Thyroid gland (tissue), 4 donors: ENCODE measurements around the gene ANKRD11. TPM values are rescaled to one million over a fixed set of nuclear protein-coding genes. Genes with fewer than 3 reads are reported as not detected.

Experiments used
- DNase-seq, 2 donors: peaks; one replicate each; pipeline ENCODE4 v3.0.0-alpha.2; 2019
- H3K27ac ChIP-seq, 3 donors: fragments of 200-600 bp; sonication (generic); 1 replicate in 2 of 3; 2 replicates in 1 of 3; pipeline ENCODE4 v1.5.1; 2016 to 2019; ENCODE audit warnings: mild to moderate bottlenecking in 1 of 3, moderate library complexity in 1 of 3
- H3K27me3 ChIP-seq: fragments of 200-600 bp; sonication (generic); one replicate; pipeline ENCODE4 v1.5.1; 2019
- H3K36me3 ChIP-seq, 2 donors: fragments of 200-600 bp; sonication (generic); one replicate each; pipeline ENCODE4 v1.5.1; 2016 to 2019
- H3K4me1 ChIP-seq, 2 donors: fragments of 200-600 bp; sonication (generic); one replicate each; pipeline ENCODE4 v1.5.1; 2017 to 2019
- H3K4me3 ChIP-seq, 3 donors: fragments of 200-600 bp; sonication (generic); replicated peaks in 1 of 3; 1 replicate in 2 of 3; 2 replicates in 1 of 3; pipeline ENCODE4 v1.5.1; 2016; ENCODE audit warnings: mild to moderate bottlenecking in 1 of 3
- H3K9me3 ChIP-seq: fragments of 200-600 bp; sonication (generic); one replicate; pipeline ENCODE4 v1.5.1; 2017
- POLR2A ChIP-seq, 2 donors: fragments of 450-650 bp; IDR thresholded peaks; one replicate each; pipeline ENCODE4 v1.6.1; 2017; ENCODE audit warnings: antibody characterized with exemption in 2 of 2, mild to moderate bottlenecking in 2 of 2, moderate library complexity in 1 of 2
- WGBS, 2 donors: methylation state at CpG; one replicate each; pipeline ENCODE4 v1.1.5; 2017; 5-methylcytosine and 5-hydroxymethylcytosine counted together
- intact Hi-C: fragments of 100-400 bp; cut with DNase I; formaldehyde crosslinking; loops from one replicate; pipeline ENCODE4 v1.15.1; 2023
- total RNA-seq, 4 donors: library from RNA; depleted of rRNA; stranded (reverse); fragments of >200 nt; gene quantifications; one replicate each; pipeline ENCODE4 v1.2.3, GENCODE V29; 2016
- TF ChIP-seq, protein P1 (sequence below), 6 experiments: fragments of 200-600 bp in 3 of 6; fragments of 450-650 bp in 3 of 6; sonication (generic) in 3 of 6; IDR thresholded peaks; one replicate each; pipeline ENCODE4 v1.5.1; 2016 to 2019; ENCODE audit warnings: antibody characterized with exemption in 6 of 6, mild to moderate bottlenecking in 2 of 6, inconsistent platforms in 1 of 6, moderate library complexity in 1 of 6

Gene ANKRD11
- total RNA-seq, 4 donors from 2014 or later, result 62.1 to 90.4 (median 75.0) TPM

DNA sequence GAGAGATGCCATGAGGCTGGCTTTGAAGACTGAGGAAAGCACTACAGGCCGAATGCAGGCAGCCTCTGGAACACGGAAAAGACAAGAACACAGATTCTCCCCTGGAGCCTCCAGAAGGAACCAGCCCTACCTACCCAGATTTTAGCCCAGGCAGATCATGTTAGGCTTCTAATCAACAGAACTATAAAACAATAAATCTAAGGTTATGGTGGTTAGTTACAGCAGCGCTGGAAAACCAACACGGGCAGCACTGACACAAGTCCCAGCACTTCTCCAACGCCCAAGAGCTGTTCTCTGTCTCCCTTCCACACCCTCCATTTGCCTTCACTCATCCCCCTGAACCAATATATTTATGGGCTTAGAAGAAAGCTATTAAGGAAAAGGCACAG is 7.5 kb downstream of the ANKRD11 start:
- WGBS, 2 donors, result 83 to 85% methylated on average over 5 of the region's 5 CpGs
- Histone ChIP-seq H3K4me1 (peaks cover 25 to 32% of the 10 kb centered on the region in 2 donors), H3K27me3 (no peaks in the 10 kb centered on the region), H3K9me3 (no peaks in the 10 kb centered on the region), H3K36me3 (no peaks in the 10 kb centered on the region), H3K4me3 (no peak overlapping the region), H3K27ac (no peak overlapping the region)
- intact Hi-C loops, result no loop called here
- TF ChIP-seq POLR2A (IDR thresholded peaks at IDR 0.05), result no peak
- TF ChIP-seq, protein P1, sequence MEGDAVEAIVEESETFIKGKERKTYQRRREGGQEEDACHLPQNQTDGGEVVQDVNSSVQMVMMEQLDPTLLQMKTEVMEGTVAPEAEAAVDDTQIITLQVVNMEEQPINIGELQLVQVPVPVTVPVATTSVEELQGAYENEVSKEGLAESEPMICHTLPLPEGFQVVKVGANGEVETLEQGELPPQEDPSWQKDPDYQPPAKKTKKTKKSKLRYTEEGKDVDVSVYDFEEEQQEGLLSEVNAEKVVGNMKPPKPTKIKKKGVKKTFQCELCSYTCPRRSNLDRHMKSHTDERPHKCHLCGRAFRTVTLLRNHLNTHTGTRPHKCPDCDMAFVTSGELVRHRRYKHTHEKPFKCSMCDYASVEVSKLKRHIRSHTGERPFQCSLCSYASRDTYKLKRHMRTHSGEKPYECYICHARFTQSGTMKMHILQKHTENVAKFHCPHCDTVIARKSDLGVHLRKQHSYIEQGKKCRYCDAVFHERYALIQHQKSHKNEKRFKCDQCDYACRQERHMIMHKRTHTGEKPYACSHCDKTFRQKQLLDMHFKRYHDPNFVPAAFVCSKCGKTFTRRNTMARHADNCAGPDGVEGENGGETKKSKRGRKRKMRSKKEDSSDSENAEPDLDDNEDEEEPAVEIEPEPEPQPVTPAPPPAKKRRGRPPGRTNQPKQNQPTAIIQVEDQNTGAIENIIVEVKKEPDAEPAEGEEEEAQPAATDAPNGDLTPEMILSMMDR (IDR thresholded peaks at IDR 0.05), result no peak
- no peak for DNase-seq

GRCh38 chr16:89482150-89482816 is 8.1 kb downstream of the ANKRD11 start:
- H3K27me3 ChIP-seq, result no peaks in the 10 kb centered on the region
- intact Hi-C loops, result no loop called here

DNA sequence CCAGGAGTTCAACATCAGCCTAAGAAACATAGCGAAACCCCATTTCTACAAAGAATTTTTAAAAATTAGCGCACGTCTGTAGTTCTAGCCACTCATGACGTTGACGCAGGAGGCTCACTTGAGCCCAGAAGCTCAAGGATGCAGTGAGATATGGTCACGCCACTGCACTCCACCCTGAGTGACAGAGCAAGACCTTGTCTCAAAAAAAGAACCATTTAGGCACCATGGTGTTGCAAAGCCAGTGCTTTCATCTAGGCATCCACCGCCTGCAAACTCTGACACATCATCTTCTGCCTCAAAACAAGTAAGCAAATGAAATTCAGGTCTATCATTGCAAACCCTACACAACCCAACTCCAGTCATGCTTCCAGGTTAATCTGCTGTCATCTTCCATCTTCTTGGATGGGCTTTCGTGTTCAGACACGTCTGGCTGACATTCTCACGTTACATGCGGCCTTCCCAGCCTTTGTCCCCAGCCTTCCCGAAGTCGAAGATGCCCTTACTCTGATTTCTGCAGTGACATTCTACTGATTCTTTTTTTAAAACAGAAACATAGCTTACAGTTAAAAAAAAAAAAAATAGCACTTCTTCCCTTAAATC is 8.9 kb downstream of the ANKRD11 start:
- H3K4me1 ChIP-seq, result peaks cover 21 to 33% of the 10 kb centered on the region in 2 donors

More at GRCh38 chr16:89482150-89482816, 8.1 kb downstream of the ANKRD11 start:
- Histone ChIP-seq H3K27ac (no peak overlapping the region), H3K4me3 (no peak overlapping the region), H3K9me3 (no peaks in the 10 kb centered on the region), H3K4me1 (peaks cover 21 to 31% of the 10 kb centered on the region in 2 donors), H3K36me3 (no peaks in the 10 kb centered on the region)
- DNase-seq, result no peak
- TF ChIP-seq, protein P1 (IDR thresholded peaks at IDR 0.05), result no peak
- no peak for TF ChIP-seq POLR2A (IDR thresholded peaks at IDR 0.05)
- 70 to 71% methylated on average over 14 of the region's 14 CpGs for WGBS, 2 donors

DNA sequence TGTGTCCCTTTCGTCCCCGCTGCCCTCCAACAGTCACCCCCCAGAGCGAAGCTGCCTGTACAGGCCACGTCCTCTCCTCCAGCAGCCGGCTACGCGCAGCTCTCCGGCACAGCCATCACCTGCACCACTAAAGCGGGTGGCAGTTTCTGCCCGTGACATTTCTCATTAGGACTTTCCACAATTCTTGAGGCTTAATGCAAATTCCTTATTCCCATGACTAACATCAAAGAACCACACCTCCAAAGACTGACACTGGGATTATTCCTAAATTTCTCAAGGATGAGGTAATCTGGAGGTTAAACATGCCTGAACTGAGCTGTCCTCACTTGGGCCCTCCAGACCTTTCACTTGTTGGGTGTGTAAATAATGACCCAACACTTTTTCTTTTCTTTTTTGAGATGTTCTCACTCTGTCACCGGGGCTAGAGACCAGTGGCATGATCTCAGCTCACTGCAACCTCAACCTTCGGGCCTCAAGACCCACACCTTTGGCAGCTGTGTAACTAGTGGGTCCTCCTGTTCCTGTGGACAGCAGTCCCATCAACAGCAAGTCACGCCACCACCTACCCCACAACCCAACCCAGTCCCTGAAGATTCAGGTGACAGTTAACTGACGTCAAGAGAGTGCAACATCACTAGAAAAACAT is 11.7 kb downstream of the ANKRD11 start:
- Histone ChIP-seq H3K27ac (no peak overlapping the region), H3K9me3 (no peaks in the 10 kb centered on the region), H3K27me3 (no peaks in the 10 kb centered on the region), H3K36me3 (no peaks in the 10 kb centered on the region), H3K4me3 (no peak overlapping the region), H3K4me1 (peaks cover 18 to 41% of the 10 kb centered on the region in 2 donors)
- no peak for DNase-seq
- intact Hi-C loops, result no loop called here
- 86 to 88% methylated on average over 14 of the region's 14 CpGs for WGBS, 2 donors
- TF ChIP-seq, protein P1 (IDR thresholded peaks at IDR 0.05), result no peak
- no peak for TF ChIP-seq POLR2A (IDR thresholded peaks at IDR 0.05)

More for the DNA sequence above, 8.9 kb downstream of the ANKRD11 start:
- 87 to 93% methylated on average over 13 of the region's 13 CpGs for WGBS, 2 donors
- Histone ChIP-seq H3K9me3 (no peaks in the 10 kb centered on the region), H3K27me3 (no peaks in the 10 kb centered on the region), H3K27ac (no peak overlapping the region), H3K4me3 (no peak overlapping the region), H3K36me3 (no peaks in the 10 kb centered on the region)
- DNase-seq, result no peak
- intact Hi-C loops, result no loop called here
- no peak for TF ChIP-seq POLR2A (IDR thresholded peaks at IDR 0.05)
- TF ChIP-seq, protein P1 (IDR thresholded peaks at IDR 0.05), result no peak

- Histone ChIP-seq H3K27me3 (no peaks in the 10 kb centered on the region), H3K27ac (no peak overlapping the region), H3K36me3 (no peaks in the 10 kb centered on the region), H3K9me3 (no peaks in the 10 kb centered on the region), H3K4me1 (peaks cover 10 to 35% of the 10 kb centered on the region in 2 donors), H3K4me3 (no peak overlapping the region)
- intact Hi-C loops, result no loop called here
- DNase-seq, result no peak
- WGBS, 2 donors, result 84 to 88% methylated on average over 10 of the region's 10 CpGs
- no peak for TF ChIP-seq POLR2A (IDR thresholded peaks at IDR 0.05)
Observed at GRCh38 chr16:89476811-89477261, 13.5 kb downstream of the ANKRD11 start.
